NOMO-1 treated with DMSO at 0.1 percent for 48 hours (cell line): ENCODE measurements around the gene DIP2C.
"Not testable (repeated sequence)": the region's sequence is repeated elsewhere in the genome, so short reads cannot be mapped to it uniquely, and the experiment has no call there.

Source experiments
- DNase-seq: peaks from one replicate; lab custom pipeline; 2025; ENCODE audit not compliant: unreplicated experiment; lab: John Stamatoyannopoulos, UW

DIP2C gene

GRCh38 chr10:459743-460142, 229.7 kb downstream of the DIP2C start:
- no peak for DNase-seq

DNA sequence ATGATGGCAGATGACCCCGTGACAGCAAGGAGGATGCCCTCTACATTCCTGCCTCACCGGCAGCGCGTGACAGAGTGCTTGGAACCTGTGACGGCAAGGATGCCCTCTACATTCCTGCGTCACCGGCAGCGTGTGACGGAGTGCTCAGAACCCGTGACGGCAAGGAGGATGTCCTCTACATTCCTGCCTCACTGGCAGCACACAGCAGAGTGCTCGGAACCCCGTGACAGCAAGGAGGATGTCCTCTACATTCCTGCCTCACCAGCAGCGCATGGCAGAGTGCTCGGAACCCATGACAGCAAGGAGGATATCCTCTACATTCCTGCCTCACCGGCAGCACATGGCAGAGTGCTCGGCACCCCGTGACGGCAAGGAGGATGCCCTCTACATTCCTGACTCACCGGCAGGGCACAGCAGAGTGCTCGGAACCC, 231.0 kb downstream of the DIP2C start:
- no peak for DNase-seq

DNA sequence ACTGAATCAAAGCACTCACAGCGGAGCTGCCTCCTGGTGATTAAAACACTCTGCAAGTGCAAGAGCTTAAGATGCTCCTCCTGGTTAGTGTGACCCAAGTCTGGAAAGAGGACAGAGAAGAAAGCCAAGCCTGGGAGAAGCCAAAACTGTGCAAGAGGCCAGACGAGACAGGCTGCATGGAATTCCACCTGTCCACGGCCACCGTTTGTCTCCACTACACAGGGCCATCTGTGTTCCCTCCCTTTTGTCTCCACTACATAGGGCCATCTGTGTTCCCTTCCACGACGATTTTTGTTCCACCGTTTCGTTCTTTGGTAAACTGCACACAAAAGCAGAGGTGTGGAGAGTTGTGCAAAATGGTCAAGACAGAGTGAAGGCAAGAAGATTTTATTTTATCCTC, 233.0 kb downstream of the DIP2C start:
- DNase-seq: no peak

- DNase-seq: no peak
Observed at GRCh38 chr10:454860-455259, 234.6 kb downstream of the DIP2C start.

GRCh38 chr10:453647-454046, 235.8 kb downstream of the DIP2C start:
- no peak for DNase-seq

- DNase-seq: no peak
Observed at GRCh38 chr10:452512-453426, 236.7 kb downstream of the DIP2C start.

DNA sequence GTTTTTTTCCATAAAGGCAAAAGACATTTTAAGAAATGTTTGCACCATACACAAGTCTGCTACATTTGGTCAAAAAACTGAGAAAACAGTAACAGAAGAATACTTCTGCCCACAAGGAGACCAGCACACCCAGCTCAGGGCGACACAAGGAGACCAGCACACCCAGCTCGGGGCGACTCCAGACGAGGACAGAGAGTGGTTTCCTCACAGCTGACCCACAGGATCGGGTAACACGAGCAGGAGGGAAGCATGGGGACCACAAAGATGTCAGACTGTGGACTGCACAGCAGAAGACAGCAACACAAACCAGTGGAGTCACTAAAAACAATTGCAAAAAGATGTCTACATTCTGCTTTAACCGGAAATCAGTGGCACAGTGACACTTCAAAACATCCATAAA, 237.6 kb downstream of the DIP2C start:
- DNase-seq: no peak

GRCh38 chr10:451021-451471, 238.4 kb downstream of the DIP2C start:
- DNase-seq: peak; percentile 61

DNA sequence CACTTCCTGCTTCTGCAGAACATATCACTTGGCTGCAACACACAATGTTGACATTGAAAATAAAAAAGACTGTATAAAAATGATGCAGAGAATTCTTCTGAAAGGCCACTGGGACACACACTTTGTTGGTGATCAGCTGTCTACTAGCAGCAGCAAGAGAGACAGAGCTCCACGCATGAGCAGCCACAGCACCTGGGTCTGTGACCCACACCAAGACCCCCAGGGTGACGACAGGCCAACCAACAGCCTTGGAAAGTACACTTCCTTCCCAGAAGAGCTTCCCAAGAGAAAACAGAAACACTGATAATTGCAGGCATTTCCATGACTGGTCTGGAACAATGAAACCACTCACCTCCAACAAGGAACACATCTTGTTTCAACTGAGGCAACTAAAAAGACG, 239.0 kb downstream of the DIP2C start:
- DNase-seq: no peak

DNA sequence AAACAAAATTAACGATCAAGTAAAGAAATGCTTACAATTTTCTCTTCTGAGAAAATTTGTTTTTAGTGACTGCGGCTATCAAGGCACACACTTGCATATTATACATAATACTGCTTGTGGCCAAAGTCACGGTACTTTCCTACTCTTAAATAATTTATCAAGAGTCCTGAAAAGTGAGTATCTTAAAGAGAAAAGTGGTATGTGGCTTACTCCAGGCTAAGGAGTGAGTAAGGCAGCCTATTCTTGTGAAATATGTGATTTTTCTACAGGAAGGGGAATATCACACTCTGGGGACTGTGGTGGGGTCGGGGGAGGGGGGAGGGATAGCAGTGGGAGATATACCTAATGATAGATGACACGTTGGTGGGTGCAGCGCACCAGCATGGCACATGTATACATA, 240.1 kb downstream of the DIP2C start:
- not testable (repeated sequence) for DNase-seq

DNA sequence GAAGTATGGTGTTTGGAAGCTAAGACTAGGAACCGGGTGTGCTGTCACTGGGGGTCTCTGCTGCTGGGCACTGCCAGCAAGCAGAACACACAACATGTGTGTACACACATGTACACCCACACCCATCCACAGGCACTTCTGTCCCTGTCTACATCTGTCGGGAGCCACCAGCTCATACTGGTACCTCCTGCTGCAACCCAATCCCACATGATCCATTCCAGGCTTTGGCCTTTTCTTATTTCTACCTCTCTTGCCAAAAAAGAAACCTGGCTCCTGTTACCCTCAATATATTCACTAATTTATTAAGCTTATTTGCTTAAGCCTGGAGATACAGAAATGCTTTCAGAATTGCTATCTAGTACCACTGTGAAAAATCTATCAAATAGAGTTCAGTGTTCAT, 246.0 kb downstream of the DIP2C start:
- no peak for DNase-seq

GRCh38 chr10:442209-442608, 247.3 kb downstream of the DIP2C start:
- no peak for DNase-seq

- DNase-seq: no peak
Observed at GRCh38 chr10:441659-442058, 247.8 kb downstream of the DIP2C start.

DNA sequence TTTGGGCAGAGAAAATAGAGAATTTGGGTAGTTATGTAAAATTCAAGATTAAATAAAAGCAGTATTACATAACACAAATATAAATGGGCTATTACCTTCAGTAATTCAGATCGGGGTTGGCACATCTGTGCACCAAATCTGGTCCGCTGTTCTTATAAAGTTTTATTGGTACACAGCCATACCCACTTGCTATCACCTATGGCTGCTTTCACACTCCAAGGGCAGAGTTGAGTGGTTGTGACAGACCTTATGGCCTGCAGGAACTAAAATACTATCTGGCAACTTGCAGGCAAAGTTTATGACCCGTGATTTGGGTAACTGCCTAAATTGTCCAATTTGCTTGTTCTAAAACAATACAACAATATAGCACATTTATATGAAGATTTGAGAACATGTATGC, 249.3 kb downstream of the DIP2C start:
- DNase-seq: no peak

DNA sequence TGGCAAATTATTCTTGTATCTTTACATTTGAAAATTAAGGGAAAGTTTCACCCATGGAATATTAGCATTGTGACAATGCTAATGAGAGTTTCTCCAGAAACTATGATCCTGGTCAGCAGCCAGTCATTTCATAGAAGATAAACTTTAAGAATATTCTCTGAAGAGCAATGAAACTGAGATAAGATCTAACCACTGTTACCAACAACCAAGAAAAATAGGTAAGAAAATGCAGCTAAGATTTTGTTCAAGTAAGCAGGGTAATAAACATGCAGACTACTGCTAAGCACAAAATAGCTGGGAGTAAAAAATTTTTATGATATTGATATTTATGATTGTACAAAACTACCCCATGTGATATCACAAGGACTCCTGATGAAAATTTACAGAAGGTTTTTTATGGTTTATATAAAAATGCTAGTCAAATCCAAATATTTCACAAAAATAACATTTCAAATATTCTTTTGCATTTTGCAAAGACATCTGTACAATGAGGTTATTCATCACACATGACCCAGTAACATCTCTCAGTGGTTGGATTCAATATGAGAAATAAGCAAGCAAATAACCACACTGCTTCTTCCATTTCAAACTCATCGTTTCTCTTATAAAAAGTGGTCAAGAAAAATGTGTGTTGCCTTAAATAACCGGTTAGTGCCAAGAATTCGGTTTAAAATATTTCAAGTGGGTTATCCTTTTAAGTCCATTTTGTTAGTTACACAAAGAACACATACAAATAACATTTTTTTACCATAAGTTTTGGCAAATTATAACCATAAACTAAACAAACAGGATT, 251.6 kb downstream of the DIP2C start:
- DNase-seq: no peak

- DNase-seq: no peak
Observed at GRCh38 chr10:436911-437665, 252.4 kb downstream of the DIP2C start.

- no peak for DNase-seq
Observed at GRCh38 chr10:436013-436697, 253.3 kb downstream of the DIP2C start.

DNA sequence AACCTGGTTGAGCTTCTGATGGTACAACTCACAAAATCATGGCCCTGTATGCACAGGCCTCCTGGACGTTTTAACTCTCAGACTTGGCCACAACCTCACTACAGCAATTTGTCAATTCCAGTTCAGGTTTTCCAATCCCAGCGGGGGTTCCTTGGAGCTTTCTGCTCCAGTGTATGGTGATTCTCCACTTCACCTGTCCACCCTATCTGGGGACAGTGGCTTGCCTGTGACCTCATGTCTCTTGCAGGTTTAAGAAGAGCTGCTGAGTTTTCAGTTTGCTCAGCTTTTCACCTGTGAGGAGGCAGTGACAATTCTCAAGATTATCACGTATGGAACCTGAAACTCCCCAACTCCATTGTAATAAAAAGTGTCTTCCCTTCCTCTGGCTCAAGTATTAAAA, 254.1 kb downstream of the DIP2C start:
- no peak for DNase-seq

DNA sequence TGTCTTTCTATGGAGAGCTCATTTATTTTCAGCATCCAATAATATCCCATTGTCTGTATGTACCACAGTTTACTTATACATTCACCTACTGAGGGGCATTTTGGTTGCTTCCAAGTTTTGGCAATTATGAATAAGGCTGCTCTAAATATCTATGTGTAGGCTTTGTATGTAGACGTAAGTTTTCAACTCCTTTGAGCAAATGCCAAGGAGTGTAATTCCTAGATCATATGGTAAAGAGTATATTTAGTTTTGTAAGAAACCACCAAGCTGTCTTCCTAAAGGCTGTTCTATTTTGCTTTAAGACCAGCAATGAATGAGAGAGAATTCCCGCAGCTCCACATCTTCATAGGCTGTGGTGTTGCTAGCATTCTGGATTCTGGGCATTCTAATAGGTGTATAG, 259.8 kb downstream of the DIP2C start:
- no peak for DNase-seq

- DNase-seq: no peak
Observed at GRCh38 chr10:427761-428519, 261.5 kb downstream of the DIP2C start.
